NCI-H1105 treated with DMSO at 0.1 percent for 48 hours (cell line): ENCODE data around the gene CDKN2B.
A peak's percentile ranks its signal among the peaks of the same experiment; 100 is the strongest.

Experiments
- DNase-seq: peaks from one replicate; lab custom pipeline; 2025; lab: John Stamatoyannopoulos, UW

CDKN2B gene

DNA sequence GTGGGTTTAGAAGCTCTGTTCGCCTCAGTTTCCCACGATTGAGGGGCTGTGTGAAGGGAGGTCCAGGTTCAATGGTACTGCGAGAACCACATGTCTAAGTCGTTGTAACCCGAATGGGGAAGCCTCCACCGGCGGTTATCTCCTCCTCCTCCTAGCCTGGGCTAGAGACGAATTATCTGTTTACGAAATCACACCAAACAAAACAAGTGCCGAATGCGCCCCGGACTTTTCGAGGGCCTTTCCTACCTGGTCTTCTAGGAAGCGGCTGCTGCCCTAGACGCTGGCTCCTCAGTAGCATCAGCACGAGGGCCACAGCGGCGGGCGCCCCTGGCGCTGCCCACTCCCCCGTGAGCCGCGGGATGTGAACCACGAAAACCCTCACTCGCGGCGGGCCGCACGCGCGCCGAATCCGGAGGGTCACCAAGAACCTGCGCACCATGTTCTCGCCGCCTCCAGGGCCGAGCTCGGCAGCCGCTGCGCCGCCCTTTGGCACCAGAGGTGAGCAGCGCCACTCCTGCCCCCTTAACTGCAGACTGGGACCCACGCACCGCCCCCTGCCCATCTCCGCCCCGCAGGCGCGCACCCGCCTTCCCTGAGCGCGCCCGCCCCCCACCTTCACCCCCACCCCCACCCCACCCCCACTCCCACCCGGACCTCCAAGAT is 15.1 kb downstream of the CDKN2B start, which contains the start of gene CDKN2A:
CDKN2A (minus strand) TSS at position 500 of the 663 bp plus-strand sequence.
- DNase-seq, result peak; percentile 90

GRCh38 chr9:21993007-21993406 is 16.1 kb downstream of the CDKN2B start:
- peak; percentile 17 for DNase-seq

- DNase-seq, result no peak
These were observed 17.8 kb downstream of the CDKN2B start for GRCh38 chr9:21991072-21991959.

- no peak for DNase-seq
These were observed 19.5 kb downstream of the CDKN2B start for GRCh38 chr9:21989440-21990189.

DNA sequence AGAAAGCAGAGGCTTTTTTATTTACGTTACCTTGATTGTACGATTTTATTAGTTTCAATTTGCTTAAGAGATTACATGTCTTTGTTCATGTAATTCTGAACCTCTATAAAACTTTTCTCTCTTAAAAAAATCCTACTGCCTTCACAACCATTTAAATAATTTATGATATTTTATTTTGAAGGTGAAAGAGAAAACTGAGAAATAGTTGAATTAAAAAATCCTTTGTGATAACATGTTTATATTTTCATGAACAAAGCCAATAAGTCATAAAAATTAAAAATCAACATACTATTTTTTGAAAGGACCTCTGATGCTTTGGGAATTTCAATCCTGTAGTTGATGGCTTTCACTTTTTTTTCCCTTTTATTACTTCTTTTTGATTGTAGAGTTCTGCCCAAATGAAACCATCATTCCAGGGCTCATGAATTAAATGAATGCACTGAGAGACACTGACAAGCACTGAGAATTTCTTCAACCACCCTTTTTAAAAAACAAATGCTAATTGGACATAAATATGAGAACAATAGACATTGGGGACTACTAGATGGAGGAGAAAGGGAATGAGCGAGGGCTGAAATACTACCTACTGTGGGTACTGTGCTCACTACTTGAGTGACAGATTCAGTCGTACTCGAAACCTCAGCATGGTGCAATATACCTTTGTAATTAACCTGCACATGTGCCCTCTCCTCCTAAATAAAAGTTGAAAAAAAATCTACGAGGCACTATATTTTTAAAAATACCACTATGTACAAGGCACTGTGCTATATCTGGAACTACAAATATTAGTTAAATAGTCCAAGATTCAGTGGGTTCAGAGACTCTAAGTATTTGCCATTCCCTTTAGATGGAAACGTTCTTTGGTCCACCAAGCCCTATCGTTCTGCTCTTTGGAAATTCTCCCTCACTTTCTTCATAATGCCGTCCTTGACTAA is 20.8 kb downstream of the CDKN2B start:
- no peak for DNase-seq

DNA sequence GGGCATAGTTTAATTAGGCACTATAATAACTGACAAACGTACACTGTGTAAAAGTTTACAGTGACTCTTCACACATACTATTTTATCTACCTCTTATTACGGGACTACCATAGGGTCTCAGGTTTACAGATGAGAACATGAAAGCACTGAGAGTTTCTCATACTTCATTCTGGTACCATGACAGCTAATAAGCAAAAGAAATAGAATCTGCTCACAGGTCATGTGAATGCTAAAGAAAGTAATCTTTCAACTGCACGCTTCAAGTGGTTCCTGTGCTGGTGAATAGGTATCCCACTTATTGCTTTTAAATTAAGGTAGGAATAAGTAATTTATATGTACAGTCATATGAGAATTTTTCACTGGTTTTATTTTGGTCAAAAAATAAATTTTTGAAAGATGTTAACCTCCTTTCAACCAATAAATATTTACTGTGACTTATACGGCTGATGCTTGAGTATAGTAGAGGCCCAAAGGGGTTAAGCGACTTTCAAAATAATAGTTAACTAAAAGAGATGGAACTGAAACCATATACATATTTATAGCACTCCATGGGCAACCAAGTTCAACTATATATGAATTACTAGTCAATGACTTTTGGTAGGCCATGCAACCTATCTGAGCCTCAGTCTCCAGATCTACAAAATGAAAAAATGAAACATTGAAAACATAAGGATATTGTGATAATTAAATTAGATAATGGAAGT is 23.0 kb downstream of the CDKN2B start:
- DNase-seq, result no peak

DNA sequence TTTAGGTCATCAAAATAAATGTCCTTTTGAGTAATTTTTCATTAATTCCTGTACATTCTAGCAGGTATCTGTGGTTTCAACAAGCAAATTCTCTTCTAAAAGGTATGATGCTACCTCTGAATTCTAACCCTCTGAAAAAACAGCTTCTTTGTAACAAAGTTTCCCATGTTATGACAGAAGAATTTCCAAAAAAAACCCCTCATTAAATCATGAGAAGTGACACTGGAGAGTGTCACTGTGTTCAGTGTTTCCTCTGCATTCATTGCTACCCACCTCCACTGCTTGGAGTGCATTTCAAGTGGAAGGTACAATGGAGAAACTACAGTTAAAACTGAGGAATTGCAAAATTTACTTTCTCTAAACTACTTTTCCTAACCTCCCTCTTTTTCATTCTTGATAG is 25.0 kb downstream of the CDKN2B start:
- no peak for DNase-seq

DNA sequence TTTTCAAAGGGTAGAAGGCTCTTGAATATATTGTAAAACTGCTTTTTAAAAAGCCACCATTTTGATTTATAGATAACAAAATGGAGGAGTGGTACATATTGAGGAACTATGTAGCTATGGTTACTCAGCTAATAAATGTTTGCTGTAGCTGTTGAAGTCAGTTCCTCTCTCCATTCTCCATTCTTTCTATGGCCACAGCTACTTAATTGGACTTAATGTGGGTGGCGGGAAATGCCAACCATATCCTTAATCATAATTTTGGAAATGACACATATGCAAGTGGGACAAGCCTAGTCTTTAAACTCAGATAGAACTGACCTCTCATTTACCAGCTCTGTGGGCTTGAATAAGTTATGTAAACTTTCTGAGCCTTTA is 25.6 kb downstream of the CDKN2B start:
- DNase-seq, result no peak

DNA sequence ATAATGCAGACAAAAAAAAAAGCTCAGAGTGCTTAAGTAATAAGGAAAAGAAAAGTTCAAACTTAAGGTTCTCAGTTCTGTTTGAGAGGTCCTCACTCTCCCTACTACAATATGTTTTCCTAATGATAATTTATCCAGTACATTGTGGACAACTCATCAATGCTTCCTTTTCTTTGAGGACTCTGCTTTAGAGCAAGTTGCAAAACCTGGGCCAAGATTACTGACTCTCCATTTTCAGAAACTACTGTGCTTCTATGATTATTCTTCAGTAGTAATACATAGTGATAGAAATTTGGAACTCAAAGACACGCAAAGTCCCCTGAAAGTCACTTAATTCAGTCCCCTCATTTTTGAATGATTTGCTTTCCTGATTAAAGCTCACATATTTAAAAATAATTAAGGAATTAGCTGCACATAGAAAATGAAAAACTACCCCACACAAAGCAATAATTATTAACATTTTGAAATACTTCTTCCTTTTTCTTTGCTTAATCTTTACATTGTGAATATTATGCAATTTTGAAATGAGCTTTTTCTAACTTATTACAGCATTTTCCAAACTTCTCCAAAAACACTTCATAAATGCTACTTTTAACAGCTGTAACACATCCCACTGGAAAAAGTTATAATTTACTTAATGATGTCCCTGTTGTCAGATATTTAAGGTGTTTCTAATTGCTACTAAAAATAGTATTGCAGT is 26.1 kb downstream of the CDKN2B start:
- DNase-seq, result no peak

- DNase-seq, result no peak
These were observed 26.7 kb downstream of the CDKN2B start for GRCh38 chr9:21982391-21982790.

- no peak for DNase-seq
These were observed 32.7 kb downstream of the CDKN2B start for GRCh38 chr9:21976334-21976875.

DNA sequence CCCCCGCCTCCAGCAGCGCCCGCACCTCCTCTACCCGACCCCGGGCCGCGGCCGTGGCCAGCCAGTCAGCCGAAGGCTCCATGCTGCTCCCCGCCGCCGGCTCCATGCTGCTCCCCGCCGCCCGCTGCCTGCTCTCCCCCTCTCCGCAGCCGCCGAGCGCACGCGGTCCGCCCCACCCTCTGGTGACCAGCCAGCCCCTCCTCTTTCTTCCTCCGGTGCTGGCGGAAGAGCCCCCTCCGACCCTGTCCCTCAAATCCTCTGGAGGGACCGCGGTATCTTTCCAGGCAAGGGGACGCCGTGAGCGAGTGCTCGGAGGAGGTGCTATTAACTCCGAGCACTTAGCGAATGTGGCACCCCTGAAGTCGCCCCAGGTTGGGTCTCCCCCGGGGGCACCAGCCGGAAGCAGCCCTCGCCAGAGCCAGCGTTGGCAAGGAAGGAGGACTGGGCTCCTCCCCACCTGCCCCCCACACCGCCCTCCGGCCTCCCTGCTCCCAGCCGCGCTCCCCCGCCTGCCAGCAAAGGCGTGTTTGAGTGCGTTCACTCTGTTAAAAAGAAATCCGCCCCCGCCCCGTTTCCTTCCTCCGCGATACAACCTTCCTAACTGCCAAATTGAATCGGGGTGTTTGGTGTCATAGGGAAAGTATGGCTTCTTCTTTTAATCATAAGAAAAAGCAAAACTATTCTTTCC is 34.2 kb downstream of the CDKN2B start:
- peak; percentile 78 for DNase-seq

DNA sequence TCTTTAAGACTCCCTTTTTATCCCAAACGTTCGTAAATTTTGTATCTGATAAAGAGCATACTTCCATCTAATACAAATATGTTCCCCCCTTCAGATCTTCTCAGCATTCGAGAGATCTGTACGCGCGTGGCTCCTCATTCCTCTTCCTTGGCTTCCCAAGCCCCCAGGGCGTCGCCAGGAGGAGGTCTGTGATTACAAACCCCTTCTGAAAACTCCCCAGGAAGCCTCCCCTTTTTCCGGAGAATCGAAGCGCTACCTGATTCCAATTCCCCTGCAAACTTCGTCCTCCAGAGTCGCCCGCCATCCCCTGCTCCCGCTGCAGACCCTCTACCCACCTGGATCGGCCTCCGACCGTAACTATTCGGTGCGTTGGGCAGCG is 34.8 kb downstream of the CDKN2B start:
- peak; percentile 46 for DNase-seq

- no peak for DNase-seq
These were observed 36.7 kb downstream of the CDKN2B start for GRCh38 chr9:21972361-21972760.

- DNase-seq, result no peak
These were observed 38.1 kb downstream of the CDKN2B start for GRCh38 chr9:21970800-21971640.

- DNase-seq, result no peak
These were observed 38.9 kb downstream of the CDKN2B start for GRCh38 chr9:21969951-21970799.
